HepG2 (cell line): ENCODE measurements around the gene SKP1. TPM values are rescaled to one million over a fixed set of nuclear protein-coding genes. Genes with fewer than 3 reads are reported as not detected.

Experiments
- ATAC-seq: fragments of 200-7000 bp; cut with Tn5 transposase; 3 replicates; pipeline ENCODE4 v1.9.1; 2020; ENCODE audit warnings: mild to moderate bottlenecking, moderate library complexity
- BruUV-seq: library from RNA; stranded (reverse); fragments of 400-500 nt; replicated peaks from 2 replicates; lab custom pipeline; 2021; lab: Mats Ljungman, UMichigan
- CTCF ChIA-PET: fragments of 300-600 bp; formaldehyde crosslinking; extraction: SDS; loops from one replicate; lab custom pipeline; 2021; ENCODE audit warnings: low total read pairs, inconsistent platforms, low intra/inter-chr PET ratio; lab: Yijun Ruan, JAX
- POLR2A ChIA-PET: fragments of 350-600 bp; sonication (Branson Sonifier 250); formaldehyde crosslinking; loops from one replicate; lab custom pipeline; 2020; ENCODE audit warnings: antibody characterized with exemption, inconsistent platforms; lab: Yijun Ruan, JAX
- DNase-seq: peaks from one replicate; pipeline ENCODE4 v3.0.0-alpha.2; 2015; ENCODE audit warnings: low spot score
- FAIRE-seq: peaks from 3 replicates; lab custom pipeline; 2011; peaks lifted over from hg19 to GRCh38; lab: Jason Lieb, UNC
- H2AFZ ChIP-seq: one replicate; pipeline ENCODE4 v1.6.1; 2011; ENCODE audit warnings: low read length, inconsistent platforms
- H3K27ac ChIP-seq: fragments of 300-600 bp; 3 replicates; pipeline ENCODE4 v1.8.0; 2011; ENCODE audit warnings: mixed run types, mild to moderate bottlenecking, mixed read lengths, low read length, inconsistent platforms; ENCODE audit not compliant: insufficient read depth; ENCODE audit errors: extremely low read length
- H3K27me3 ChIP-seq, 2 experiments: fragments of 200-600 bp in 1 of 2; 2 replicates in 1 of 2; 3 replicates in 1 of 2; pipeline versions ENCODE4 v1.6.0 to v1.8.0; 2011; ENCODE audit warnings: low read length in 2 of 2, mild to moderate bottlenecking in 2 of 2, moderate library complexity in 2 of 2, inconsistent platforms in 1 of 2; ENCODE audit not compliant: insufficient read depth in 2 of 2, control insufficient read depth in 1 of 2
- H3K36me3 ChIP-seq, 2 experiments: fragments of 200-600 bp in 1 of 2; replicated peaks in 1 of 2; 2 replicates in 1 of 2; 3 replicates in 1 of 2; pipeline versions ENCODE4 v1.5.1 to v1.8.0; 2011; ENCODE audit warnings: low read length in 2 of 2, inconsistent platforms in 1 of 2; ENCODE audit not compliant: insufficient read depth in 2 of 2, control insufficient read depth in 1 of 2
- H3K4me1 ChIP-seq: 2 replicates; pipeline ENCODE4 v1.5.1; 2012; ENCODE audit warnings: low read length, inconsistent platforms; ENCODE audit not compliant: insufficient read depth
- H3K4me2 ChIP-seq: 2 replicates; pipeline ENCODE4 v1.6.0; 2011; ENCODE audit warnings: low read depth, low read length, inconsistent platforms
- H3K4me3 ChIP-seq, 3 experiments: fragments of 200-600 bp in 1 of 3; sonication (generic), shearing (Covaris generic) in 1 of 3; replicated peaks in 1 of 3; 2 replicates each; pipeline ENCODE4 v1.5.1; 2011 to 2016; ENCODE audit warnings: low read length in 3 of 3, inconsistent platforms in 2 of 3, low read depth in 2 of 3, mild to moderate bottlenecking in 2 of 3, control low read depth in 1 of 3, mixed read lengths in 1 of 3; ENCODE audit not compliant: insufficient read depth in 1 of 3
- H3K79me2 ChIP-seq: one replicate; pipeline ENCODE4 v1.6.1; 2011; ENCODE audit warnings: low read length, inconsistent platforms; ENCODE audit not compliant: insufficient read depth
- H3K9ac ChIP-seq: 2 replicates; pipeline ENCODE4 v1.6.0; 2011; ENCODE audit warnings: mild to moderate bottlenecking, low read depth, low read length, inconsistent platforms; ENCODE audit not compliant: insufficient read depth
- H3K9me3 ChIP-seq: 2 replicates; pipeline ENCODE4 v1.5.1; 2012; ENCODE audit warnings: mild to moderate bottlenecking, low read length
- H4K20me1 ChIP-seq: 2 replicates; pipeline ENCODE4 v1.6.0; 2011; ENCODE audit warnings: inconsistent platforms, mild to moderate bottlenecking, low read length, moderate library complexity; ENCODE audit not compliant: insufficient read depth
- ATF7-NPFF ChIP-seq: sonication (generic); formaldehyde crosslinking; IDR thresholded peaks from 2 replicates; pipeline ENCODE4 v1.8.1; 2023; ENCODE audit warnings: mild to moderate bottlenecking, low read depth, missing genetic modification reagents, moderate library complexity
- HNRNPLL ChIP-seq: fragments of 200-400 bp; formaldehyde crosslinking; IDR thresholded peaks from 2 replicates; pipeline ENCODE4 v1.6.1; 2017; ENCODE audit warnings: mild to moderate bottlenecking, low read depth, low read length; ENCODE audit not compliant: poor library complexity, severe bottlenecking
- HNRNPUL1 ChIP-seq: fragments of 200-400 bp; formaldehyde crosslinking; IDR thresholded peaks from 2 replicates; pipeline ENCODE4 v1.6.1; 2017; ENCODE audit warnings: low read depth, mild to moderate bottlenecking, low read length, moderate library complexity
- MLXIP ChIP-seq: sonication (generic); formaldehyde crosslinking; IDR thresholded peaks from 2 replicates; pipeline ENCODE4 v1.9.0; 2021; ENCODE audit warnings: missing genetic modification reagents, borderline replicate concordance
- POLR2AphosphoS2 ChIP-seq: IDR thresholded peaks from 2 replicates; pipeline ENCODE4 v1.6.1; 2011; ENCODE audit warnings: low read depth, low read length, improper control_type of control experiment
- POLR2AphosphoS5 ChIP-seq: IDR thresholded peaks from 2 replicates; pipeline ENCODE4 v1.6.1; 2012; ENCODE audit warnings: low read depth, low read length
- RBM22 ChIP-seq: fragments of 200-400 bp; formaldehyde crosslinking; optimal IDR thresholded peaks from 2 replicates; pipeline ENCODE3; 2017; ENCODE audit warnings: mild to moderate bottlenecking, low read length, moderate library complexity
- ZNF101 ChIP-seq: sonication (generic); formaldehyde crosslinking; IDR thresholded peaks from 2 replicates; pipeline ENCODE4 v1.4.0; 2020; ENCODE audit warnings: mild to moderate bottlenecking, low read depth, missing genetic modification reagents, borderline replicate concordance
- WGBS: methylation state at CpG from one replicate; pipeline ENCODE4 v1.1.6; 2017; ENCODE audit warnings: low lambda C conversion rate; 5-methylcytosine and 5-hydroxymethylcytosine counted together
- in situ Hi-C: cut with HindIII; loops from 2 replicates; pipeline ENCODE4 v1.10.0; 2017; ENCODE audit warnings: low pct_unique_long_range_greater_than_20kb; ENCODE audit not compliant: extremely low pct_ligation_motif_present
- intact Hi-C: fragments of 100-400 bp; cut with micrococcal nuclease; formaldehyde crosslinking; loops from one replicate; pipeline ENCODE4 v1.10.0; 2022; ENCODE audit not compliant: unreplicated experiment
- polyA plus RNA-seq, 8 experiments: library from polyadenylated mRNA; depleted of rRNA in 3 of 8; stranded (reverse) in 7 of 8; unstranded in 1 of 8; fragments of >200 nt; fragmentation: Illumina TruSeq in 4 of 8; extraction: Trizol in 4 of 8; gene quantifications; 2 replicates each; pipeline versions ENCODE4 v1.2.1 to v1.2.3, GENCODE V29; 2011 to 2016; ENCODE audit warnings: low read depth in 4 of 8, missing spikeins in 1 of 8, mixed read lengths in 1 of 8; ENCODE audit not compliant: insufficient read depth in 1 of 8
- total RNA-seq, 5 experiments: library from RNA; depleted of rRNA; stranded (reverse); fragments of >200 nt; fragmentation: Illumina TruSeq; extraction: Trizol; gene quantifications; 2 replicates each; pipeline ENCODE4 v1.2.3, GENCODE V29; 2016; ENCODE audit warnings: low read depth in 1 of 5

SKP1 gene
- total and polyA plus RNA-seq, 2 of the 13 experiments (the other 11 are each of a cell fraction or from before 2014, with no cell fraction given): 134 to 340 TPM

GRCh38 chr5:134148316-134148715, 28.4 kb downstream of the SKP1 start:
- DNase-seq (no peak), FAIRE-seq (no peak)
- Histone ChIP-seq H4K20me1 (peaks cover 11% of the 10 kb centered on the region), H3K4me3 (no peak overlapping the region), H2AFZ (no peak overlapping the region)
- no peak for TF ChIP-seq HNRNPUL1
- TF ChIP-seq POLR2AphosphoS2: peak; percentile 63; the same call in 1 of the 2 replicates
- TF ChIP-seq RBM22: peak; percentile 80
- TF ChIP-seq, all 625 proteins: peak for 2
- in situ Hi-C loops (no loop called here), intact Hi-C loops (no loop called here)
- Histone ChIP-seq H3K9me3 (no peaks in the 10 kb centered on the region), H3K36me3 (peaks cover 22 to 70% of the 10 kb centered on the region in 2 experiments), H3K27ac (no peak overlapping the region), H3K4me1 (peaks cover 30% of the 10 kb centered on the region), H3K9ac (no peak overlapping the region), H3K27me3 (no peaks in the 10 kb centered on the region), H3K79me2 (peaks cover 13% of the 10 kb centered on the region), H3K4me2 (no peak overlapping the region)
- WGBS: 78% methylated on average over 2 of the region's 2 CpGs
- POLR2A ChIA-PET: interaction anchor here (2.4 kb wide), 1 partner anchor 28 kb away, joined by 7 read pairs; no protein-coding TSS in a partner anchor
- CTCF ChIA-PET: no interaction called here
- no peak for ATAC-seq
- BruUV-seq: no TSS peak

DNA sequence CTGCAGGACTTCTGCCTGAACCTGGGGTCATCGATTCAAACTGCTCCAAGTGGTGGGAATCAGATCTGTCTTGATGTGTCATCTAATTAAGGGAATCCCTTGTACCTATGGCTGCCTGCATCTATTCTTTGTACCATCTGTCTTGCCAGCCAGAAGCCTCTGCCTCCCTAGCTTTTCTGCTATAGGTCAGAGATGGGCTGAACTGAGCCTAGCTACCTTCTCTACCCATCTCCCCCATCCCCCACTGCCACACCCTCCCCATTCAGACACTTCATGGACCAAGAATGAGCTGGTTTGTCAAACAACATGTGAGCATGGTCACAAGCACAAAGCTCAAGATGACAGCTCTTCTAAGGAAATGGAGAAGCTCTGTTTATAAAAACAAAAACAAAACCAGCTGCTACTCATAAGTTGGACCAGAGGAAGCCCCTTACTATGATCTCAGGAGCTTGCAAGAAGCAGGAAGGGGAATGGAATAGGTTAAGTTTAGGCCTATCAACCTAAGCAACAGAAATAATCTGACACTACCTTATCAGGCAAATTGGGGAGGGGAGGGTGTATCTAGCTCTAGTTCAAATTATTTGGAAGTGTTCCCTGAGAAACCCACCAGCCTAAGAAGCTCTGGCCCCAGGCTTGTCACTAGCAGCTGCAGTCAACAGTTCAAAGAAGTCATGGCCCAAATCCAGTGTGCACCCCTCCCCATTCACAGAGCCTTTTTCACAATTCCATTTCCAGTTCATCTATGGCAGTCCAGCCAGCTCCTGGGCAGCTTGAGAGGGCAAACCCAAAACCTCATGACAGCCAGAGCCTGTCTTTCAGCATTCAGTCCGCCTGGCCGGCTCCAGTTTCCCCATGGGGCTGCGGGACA, 29.9 kb downstream of the SKP1 start:
- TF ChIP-seq ZNF101 (CRISPR knock-in tag) (no peak), ATF7-NPFF (CRISPR knock-in tag) (no peak), HNRNPLL (no peak), POLR2AphosphoS5 (peak; percentile 22; the same call in 1 of the 2 replicates), POLR2AphosphoS2 (peak; percentile 2; the same call in 1 of the 2 replicates), MLXIP (no peak), RBM22 (peak; percentile 47)
- 96% methylated on average over 4 of the region's 4 CpGs for WGBS
- no peak for FAIRE-seq
- Histone ChIP-seq H3K27ac (peak overlapping the region; percentile 19), H4K20me1 (peaks cover 13% of the 10 kb centered on the region), H3K79me2 (peaks cover 13% of the 10 kb centered on the region), H2AFZ (no peak overlapping the region), H3K27me3 (no peaks in the 10 kb centered on the region), H3K4me3 (no peak overlapping the region), H3K4me1 (peaks cover 39% of the 10 kb centered on the region), H3K9ac (no peak overlapping the region), H3K9me3 (no peaks in the 10 kb centered on the region), H3K4me2 (no peak overlapping the region), H3K36me3 (peaks cover 24 to 72% of the 10 kb centered on the region in 2 experiments)
- CTCF ChIA-PET: interaction anchor here (0.9 to 2.4 kb wide), 3 partner anchors 44 to 120 kb away, joined by 4 to 45 read pairs (median 7); no protein-coding TSS in a partner anchor
- no peak for DNase-seq
- intact Hi-C loops (loop anchor here (1.0 kb wide), 1 partner anchor 108 kb away; no protein-coding TSS in a partner anchor), in situ Hi-C loops (no loop called here)
- POLR2A ChIA-PET: interaction anchor here (0.8 to 2.4 kb wide), 6 partner anchors 29 to 107 kb away, joined by 3 to 7 read pairs (median 3); no protein-coding TSS in a partner anchor
- TSS peak; percentile 56 for BruUV-seq
- no peak for ATAC-seq
